Measurements from ENCODE around the gene MORN5. TPM values are rescaled to one million over a fixed set of nuclear protein-coding genes. Genes with fewer than 3 reads are reported as not detected.

The MORN5 gene
- polyA plus RNA-seq, 1 donor from 2014 or later = not detected

- Histone ChIP-seq H3F3A (ENCODE audit: insufficient read depth, low read length, poor library complexity, severe bottlenecking) (no peaks in the 10 kb centered on the region), H4K20me1 (ENCODE audit: insufficient read depth) (no peaks in the 10 kb centered on the region), H3K9me2 (ENCODE audit: insufficient read depth, low read length) (no peaks in the 10 kb centered on the region), H3K79me2 (replicated peaks; ENCODE audit: insufficient read depth, low read length) (no peaks in the 10 kb centered on the region), H3K27ac (ENCODE audit: low read length) (no peak overlapping the region), H3K9ac (ENCODE audit: low read length) (no peak overlapping the region), H2AFZ (ENCODE audit: low read depth, low read length) (no peak overlapping the region), H3K27me3 (ENCODE audit: insufficient read depth, low read depth, low read length) (no peaks in the 10 kb centered on the region), H3K4me2 (ENCODE audit: low read length) (no peak overlapping the region), H3K9me3 (ENCODE audit: low read length) (no peaks in the 10 kb centered on the region), H3K36me3 (ENCODE audit: insufficient read depth, low read length) (no peaks in the 10 kb centered on the region), H3K4me3 (ENCODE audit: low read length) (no peak overlapping the region)
- no peak for TF ChIP-seq SMC3 (conservative IDR thresholded peaks at IDR 0.05; ENCODE audit: poor library complexity)
- no peak for TF ChIP-seq EZH2 (IDR thresholded peaks at IDR 0.05; ENCODE audit: borderline replicate concordance, insufficient read depth, low read length, poor library complexity, severe bottlenecking)
- no peak for TF ChIP-seq REST (IDR thresholded peaks at IDR 0.05; ENCODE audit: borderline replicate concordance)
- TF ChIP-seq MXI1 (conservative IDR thresholded peaks at IDR 0.05; ENCODE audit: poor library complexity, severe bottlenecking) = no peak
- no peak for TF ChIP-seq CTCF (IDR thresholded peaks at IDR 0.05; ENCODE audit: poor library complexity, severe bottlenecking)
These were observed 42.4 kb downstream of the MORN5 start for GRCh38 chr9:122202111-122202510.

- Histone ChIP-seq H3K9me2 (ENCODE audit: insufficient read depth, low read length) (no peaks in the 10 kb centered on the region), H3K4me3 (ENCODE audit: low read length) (no peak overlapping the region), H3K4me2 (ENCODE audit: low read length) (no peak overlapping the region), H3K79me2 (replicated peaks; ENCODE audit: insufficient read depth, low read length) (no peaks in the 10 kb centered on the region), H3K36me3 (ENCODE audit: insufficient read depth, low read length) (no peaks in the 10 kb centered on the region), H3K9ac (ENCODE audit: low read length) (no peak overlapping the region), H2AFZ (ENCODE audit: low read depth, low read length) (no peak overlapping the region), H3F3A (ENCODE audit: insufficient read depth, low read length, poor library complexity, severe bottlenecking) (no peaks in the 10 kb centered on the region), H3K9me3 (ENCODE audit: low read length) (no peaks in the 10 kb centered on the region), H3K27me3 (ENCODE audit: insufficient read depth, low read depth, low read length) (peaks cover 7% of the 10 kb centered on the region), H4K20me1 (ENCODE audit: insufficient read depth) (no peaks in the 10 kb centered on the region), H3K27ac (ENCODE audit: low read length) (no peak overlapping the region)
- TF ChIP-seq POLR2AphosphoS5 (IDR thresholded peaks at IDR 0.05) = no peak
- TF ChIP-seq MXI1 (conservative IDR thresholded peaks at IDR 0.05; ENCODE audit: poor library complexity, severe bottlenecking) = no peak
- no peak for TF ChIP-seq EZH2 (IDR thresholded peaks at IDR 0.05; ENCODE audit: borderline replicate concordance, insufficient read depth, low read length, poor library complexity, severe bottlenecking)
- TF ChIP-seq EP300 (conservative IDR thresholded peaks at IDR 0.05; ENCODE audit: poor library complexity, severe bottlenecking) = no peak
- no peak for TF ChIP-seq SMC3 (conservative IDR thresholded peaks at IDR 0.05; ENCODE audit: poor library complexity)
- TF ChIP-seq REST (IDR thresholded peaks at IDR 0.05; ENCODE audit: borderline replicate concordance) = no peak
- TF ChIP-seq RAD21 (conservative IDR thresholded peaks at IDR 0.05) = no peak
- no peak for TF ChIP-seq TAF1 (IDR thresholded peaks at IDR 0.05; ENCODE audit: low read depth)
- no peak for TF ChIP-seq CTCF (IDR thresholded peaks at IDR 0.05; ENCODE audit: poor library complexity, severe bottlenecking)
These were observed 44.3 kb downstream of the MORN5 start for GRCh38 chr9:122204055-122204454.

Measured in neural cell (in vitro differentiated cells).